Activated CD4-positive, alpha-beta T cell treated with anti-CD3 and anti-CD28 coated beads, Interleukin-2, amount 50 U/mL, for 16 hours (primary cell): ENCODE results near the gene ZNF367.
"Not testable (repeated sequence)": the region's sequence is repeated elsewhere in the genome, so short reads cannot be mapped to it uniquely, and the experiment has no call there.

Experiments used
- DNase-seq: peaks from one replicate; pipeline ENCODE4 v3.0.0-alpha.2; 2020

Gene ZNF367

GRCh38 chr9:96360523-96360922, 57.6 kb downstream of the ZNF367 start:
- not testable (repeated sequence) for DNase-seq

GRCh38 chr9:96350866-96351265, 67.3 kb downstream of the ZNF367 start:
- DNase-seq = no peak

GRCh38 chr9:96348261-96348660, 69.9 kb downstream of the ZNF367 start:
- DNase-seq = no peak

GRCh38 chr9:96345551-96345950, 72.6 kb downstream of the ZNF367 start:
- no peak for DNase-seq

- DNase-seq = no peak
Measured at GRCh38 chr9:96344458-96345180, 73.6 kb downstream of the ZNF367 start.

- no peak for DNase-seq
Measured at GRCh38 chr9:96343515-96344360, 74.4 kb downstream of the ZNF367 start.

- DNase-seq = no peak
Measured at GRCh38 chr9:96342571-96343245, 75.5 kb downstream of the ZNF367 start.

GRCh38 chr9:96340707-96341106, 77.5 kb downstream of the ZNF367 start:
- DNase-seq = no peak

GRCh38 chr9:96338299-96338698, 79.9 kb downstream of the ZNF367 start:
- DNase-seq = no peak
